ENCODE results near the gene IL17RC. TPM values are rescaled to one million over a fixed set of nuclear protein-coding genes. Genes with fewer than 3 reads are reported as not detected.

Gene IL17RC
- total RNA-seq (2021) = 45.0 and 54.6 TPM in 2 replicates
- Bru-seq, nascent RNA = percentile 52 among the genes with signal in this experiment
- percentile 53 among the genes with signal in this experiment for BruChase-seq, experiment 1, labeled RNA remaining after a 2-hour chase
- BruChase-seq, experiment 2, labeled RNA remaining after a 6-hour chase = percentile 58 among the genes with signal in this experiment
- long read RNA-seq, transcript IL17RC-202 (18 exons, 2,388 nt) = major isoform, 8 of 33 reads
- long read RNA-seq, partial matches to known transcripts = 5 of 33 reads
- long read RNA-seq, other reads (novel, unspliced or antisense) = 16 of 33 reads

GRCh38 chr3:9916734-9917680 is at the start of gene IL17RC:
Gene IL17RC, plus strand, starts transcription at chr3:9917098. Its CDS starts 218 bp downstream, at chr3:9917316.
- Histone ChIP-seq H3K79me2 (ENCODE audit: low read depth) (no peaks in the 10 kb centered on the region), H3K4me1 (replicated peaks; ENCODE audit: insufficient read depth) (peaks cover 41% of the 10 kb centered on the region), H2AFZ (peak within 1 kb of the TSS; percentile 77), H3K9me3 (ENCODE audit: insufficient read depth, low read depth) (no peaks in the 10 kb centered on the region), H4K20me1 (ENCODE audit: insufficient read depth) (no peaks in the 10 kb centered on the region), H3F3A (ENCODE audit: insufficient read depth, low read depth) (peaks cover 16% of the 10 kb centered on the region), H3K4me2 (peak within 1 kb of the TSS; percentile 95), H3K9me2 (ENCODE audit: insufficient read depth) (no peaks in the 10 kb centered on the region), H3K27ac (no peak within 1 kb of the TSS), H3K4me3 (peak within 1 kb of the TSS; percentile 70), H3K27me3 (ENCODE audit: insufficient read depth, low read depth) (no peaks in the 10 kb centered on the region), H3K36me3 (ENCODE audit: low read depth) (no peaks in the 10 kb centered on the region)
- DNase-seq = peak; percentile 86 to 91
- CTCF ChIA-PET = interaction anchor here (1.0 kb wide), 1 partner anchor 46 kb away, joined by 3 read pairs; no protein-coding TSS in a partner anchor
- no peak for TF ChIP-seq EZH2 (IDR thresholded peaks at IDR 0.05; ENCODE audit: low read depth)
- TF ChIP-seq, protein P1, sequence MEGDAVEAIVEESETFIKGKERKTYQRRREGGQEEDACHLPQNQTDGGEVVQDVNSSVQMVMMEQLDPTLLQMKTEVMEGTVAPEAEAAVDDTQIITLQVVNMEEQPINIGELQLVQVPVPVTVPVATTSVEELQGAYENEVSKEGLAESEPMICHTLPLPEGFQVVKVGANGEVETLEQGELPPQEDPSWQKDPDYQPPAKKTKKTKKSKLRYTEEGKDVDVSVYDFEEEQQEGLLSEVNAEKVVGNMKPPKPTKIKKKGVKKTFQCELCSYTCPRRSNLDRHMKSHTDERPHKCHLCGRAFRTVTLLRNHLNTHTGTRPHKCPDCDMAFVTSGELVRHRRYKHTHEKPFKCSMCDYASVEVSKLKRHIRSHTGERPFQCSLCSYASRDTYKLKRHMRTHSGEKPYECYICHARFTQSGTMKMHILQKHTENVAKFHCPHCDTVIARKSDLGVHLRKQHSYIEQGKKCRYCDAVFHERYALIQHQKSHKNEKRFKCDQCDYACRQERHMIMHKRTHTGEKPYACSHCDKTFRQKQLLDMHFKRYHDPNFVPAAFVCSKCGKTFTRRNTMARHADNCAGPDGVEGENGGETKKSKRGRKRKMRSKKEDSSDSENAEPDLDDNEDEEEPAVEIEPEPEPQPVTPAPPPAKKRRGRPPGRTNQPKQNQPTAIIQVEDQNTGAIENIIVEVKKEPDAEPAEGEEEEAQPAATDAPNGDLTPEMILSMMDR (conservative IDR thresholded peaks at IDR 0.05) = no peak
- intact Hi-C loops (cut with micrococcal nuclease; ENCODE audit: unreplicated experiment) = loop anchor here (1.0 kb wide), 1 partner anchor 16 kb away; the partner anchor contains the start of gene CRELD1
- POLR2A ChIA-PET (ENCODE audit: unreplicated experiment) = interaction anchor here (0.6 to 1.0 kb wide), 3 partner anchors 17 to 76 kb away, joined by 3 to 5 read pairs (median 4); partner anchors contain the start of genes CRELD1 and JAGN1
- BruUV-seq (replicated peaks) = TSS peak; percentile 36

DNA sequence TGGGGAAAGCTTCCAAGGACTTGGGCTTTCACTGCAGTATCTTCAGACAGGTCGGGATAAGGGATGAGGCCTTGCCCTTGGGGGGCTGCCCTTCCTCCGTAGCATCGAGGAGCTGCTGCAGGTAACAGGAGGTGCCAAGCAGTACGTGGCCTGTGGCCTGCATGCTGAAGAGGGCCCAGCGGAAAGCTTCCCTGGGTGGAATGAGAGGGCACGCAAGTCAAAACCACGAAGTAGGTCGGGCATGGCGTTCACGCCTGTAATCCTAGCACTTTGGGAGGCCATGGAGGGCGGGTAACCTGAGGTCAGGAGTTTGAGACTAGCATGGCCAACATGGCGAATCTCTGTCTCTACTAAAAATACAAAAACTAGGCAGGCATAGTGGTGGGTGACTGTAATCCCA is 49.8 kb upstream of the IL17RC start:
- intact Hi-C loops (cut with micrococcal nuclease; ENCODE audit: unreplicated experiment) = no loop called here
- Histone ChIP-seq H4K20me1 (ENCODE audit: insufficient read depth) (no peaks in the 10 kb centered on the region), H3K27ac (no peak overlapping the region), H3K79me2 (ENCODE audit: low read depth) (no peaks in the 10 kb centered on the region), H3K9me3 (ENCODE audit: insufficient read depth, low read depth) (no peaks in the 10 kb centered on the region), H3K4me2 (no peak overlapping the region), H3K4me1 (replicated peaks; ENCODE audit: insufficient read depth) (peaks cover 47% of the 10 kb centered on the region), H3F3A (ENCODE audit: insufficient read depth, low read depth) (peaks cover 17% of the 10 kb centered on the region), H3K27me3 (ENCODE audit: insufficient read depth, low read depth) (no peaks in the 10 kb centered on the region), H3K4me3 (no peak overlapping the region), H3K9me2 (ENCODE audit: insufficient read depth) (no peaks in the 10 kb centered on the region), H3K36me3 (ENCODE audit: low read depth) (no peaks in the 10 kb centered on the region), H2AFZ (no peak overlapping the region)
- POLR2A ChIA-PET (ENCODE audit: unreplicated experiment) = no interaction called here
- no TSS peak for BruUV-seq (replicated peaks)
- TF ChIP-seq EZH2 (IDR thresholded peaks at IDR 0.05; ENCODE audit: low read depth) = no peak
- TF ChIP-seq, protein P1 (conservative IDR thresholded peaks at IDR 0.05) = no peak
- DNase-seq = no peak
- CTCF ChIA-PET = no interaction called here

- H3K4me1 ChIP-seq (replicated peaks; ENCODE audit: insufficient read depth) = peaks cover 32% of the 10 kb centered on the region
- POLR2A ChIA-PET (ENCODE audit: unreplicated experiment) = no interaction called here
- no peaks in the 10 kb centered on the region for H3K9me2 ChIP-seq (ENCODE audit: insufficient read depth)
- H3F3A ChIP-seq (ENCODE audit: insufficient read depth, low read depth) = peaks cover 11% of the 10 kb centered on the region
- no peak overlapping the region for H2AFZ ChIP-seq
- intact Hi-C loops (cut with micrococcal nuclease; ENCODE audit: unreplicated experiment) = no loop called here
- H3K4me3 ChIP-seq = no peak overlapping the region
- TF ChIP-seq, protein P1 (conservative IDR thresholded peaks at IDR 0.05) = no peak
- no peak for TF ChIP-seq EZH2 (IDR thresholded peaks at IDR 0.05; ENCODE audit: low read depth)
- H3K79me2 ChIP-seq (ENCODE audit: low read depth) = no peaks in the 10 kb centered on the region
- no peak overlapping the region for H3K4me2 ChIP-seq
- H3K36me3 ChIP-seq (ENCODE audit: low read depth) = no peaks in the 10 kb centered on the region
- CTCF ChIA-PET = no interaction called here
- H3K27me3 ChIP-seq (ENCODE audit: insufficient read depth, low read depth) = no peaks in the 10 kb centered on the region
- no TSS peak for BruUV-seq (replicated peaks)
- H4K20me1 ChIP-seq (ENCODE audit: insufficient read depth) = no peaks in the 10 kb centered on the region
- H3K27ac ChIP-seq = peak overlapping the region; percentile 69; the same call in 1 of the 2 replicates
- no peaks in the 10 kb centered on the region for H3K9me3 ChIP-seq (ENCODE audit: insufficient read depth, low read depth)
- no peak for DNase-seq
Measured at GRCh38 chr3:9869955-9870354, 46.9 kb upstream of the IL17RC start.

Data from PC-9 (cell line).